ENCODE data around the gene POLK.

The POLK gene

GRCh38 chr5:75545131-75545530 lies 33.4 kb downstream of the POLK start:
- DNase-seq (ENCODE audit: low read depth) = no peak
- H3K4me3 ChIP-seq (ENCODE audit: low read depth, low read length) = no peak overlapping the region
- TF ChIP-seq CTCF (IDR thresholded peaks at IDR 0.05; ENCODE audit: insufficient read depth, low read depth, low read length, missing control alignments) = no peak

- TF ChIP-seq CTCF (IDR thresholded peaks at IDR 0.05; ENCODE audit: insufficient read depth, low read depth, low read length, missing control alignments) = no peak
- no peak for DNase-seq (ENCODE audit: low read depth)
Measured at GRCh38 chr5:75546830-75547229, 35.1 kb downstream of the POLK start.

GRCh38 chr5:75547812-75548211 lies 36.1 kb downstream of the POLK start:
- DNase-seq (ENCODE audit: low read depth) = no peak
- no peak for TF ChIP-seq CTCF (IDR thresholded peaks at IDR 0.05; ENCODE audit: insufficient read depth, low read depth, low read length, missing control alignments)
- no peak overlapping the region for H3K4me3 ChIP-seq (ENCODE audit: low read depth, low read length)

More at GRCh38 chr5:75546830-75547229, 35.1 kb downstream of the POLK start:
- no peak overlapping the region for H3K4me3 ChIP-seq (ENCODE audit: low read depth, low read length)

- no peak overlapping the region for H3K4me3 ChIP-seq (ENCODE audit: low read depth, low read length)
- no peak for TF ChIP-seq CTCF (IDR thresholded peaks at IDR 0.05; ENCODE audit: insufficient read depth, low read depth, low read length, missing control alignments)
- no peak for DNase-seq (ENCODE audit: low read depth)
Measured at GRCh38 chr5:75550597-75550996, 38.9 kb downstream of the POLK start.

GRCh38 chr5:75551471-75551870 lies 39.8 kb downstream of the POLK start:
- no peak for DNase-seq (ENCODE audit: low read depth)
- no peak overlapping the region for H3K4me3 ChIP-seq (ENCODE audit: low read depth, low read length)
- TF ChIP-seq CTCF (IDR thresholded peaks at IDR 0.05; ENCODE audit: insufficient read depth, low read depth, low read length, missing control alignments) = no peak

- TF ChIP-seq CTCF (IDR thresholded peaks at IDR 0.05; ENCODE audit: insufficient read depth, low read depth, low read length, missing control alignments) = no peak
- H3K4me3 ChIP-seq (ENCODE audit: low read depth, low read length) = no peak overlapping the region
- DNase-seq (ENCODE audit: low read depth) = no peak
Measured at GRCh38 chr5:75552764-75553163, 41.1 kb downstream of the POLK start.

- TF ChIP-seq CTCF (IDR thresholded peaks at IDR 0.05; ENCODE audit: insufficient read depth, low read depth, low read length, missing control alignments) = no peak
- DNase-seq (ENCODE audit: low read depth) = no peak
- H3K4me3 ChIP-seq (ENCODE audit: low read depth, low read length) = no peak overlapping the region
Measured at GRCh38 chr5:75553358-75553757, 41.7 kb downstream of the POLK start.

Data from GM12865 (cell line).